GM21528 (cell line): ENCODE measurements around the gene CCDC17.
"Not testable (repeated sequence)": the region's sequence is repeated elsewhere in the genome, so short reads cannot be mapped to it uniquely, and the experiment has no call there.

Experiments used
- ATAC-seq: cut with Tn5 transposase; IDR thresholded peaks from one replicate; pipeline ENCODE4 v1.9.1; 2021; ENCODE audit warnings: mild to moderate bottlenecking, moderate library complexity; ENCODE audit not compliant: unreplicated experiment, low FRiP score

CCDC17 gene

GRCh38 chr1:45622524-45623394 is 1.1 kb downstream of the CCDC17 start:
- no peak for ATAC-seq

- no peak for ATAC-seq
These were observed 1.8 kb downstream of the CCDC17 start for GRCh38 chr1:45621895-45622523.

DNA sequence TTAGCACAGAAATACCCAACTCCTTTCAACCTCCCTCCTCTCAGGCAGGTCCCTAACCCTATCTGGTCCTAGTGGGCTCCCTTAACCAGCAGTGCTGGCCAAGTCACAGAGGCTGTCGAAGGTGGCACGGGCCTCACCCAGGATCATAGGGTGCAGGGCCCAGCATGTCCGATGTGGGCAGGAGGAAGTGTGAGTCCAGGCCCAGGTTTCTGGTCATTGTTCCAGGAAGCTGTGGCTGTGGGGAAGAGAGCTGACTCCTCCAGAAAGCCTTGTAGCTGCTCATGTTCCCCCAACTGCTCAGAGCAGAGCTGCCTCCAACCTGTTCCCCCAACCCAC is 2.4 kb downstream of the CCDC17 start:
- ATAC-seq = no peak

DNA sequence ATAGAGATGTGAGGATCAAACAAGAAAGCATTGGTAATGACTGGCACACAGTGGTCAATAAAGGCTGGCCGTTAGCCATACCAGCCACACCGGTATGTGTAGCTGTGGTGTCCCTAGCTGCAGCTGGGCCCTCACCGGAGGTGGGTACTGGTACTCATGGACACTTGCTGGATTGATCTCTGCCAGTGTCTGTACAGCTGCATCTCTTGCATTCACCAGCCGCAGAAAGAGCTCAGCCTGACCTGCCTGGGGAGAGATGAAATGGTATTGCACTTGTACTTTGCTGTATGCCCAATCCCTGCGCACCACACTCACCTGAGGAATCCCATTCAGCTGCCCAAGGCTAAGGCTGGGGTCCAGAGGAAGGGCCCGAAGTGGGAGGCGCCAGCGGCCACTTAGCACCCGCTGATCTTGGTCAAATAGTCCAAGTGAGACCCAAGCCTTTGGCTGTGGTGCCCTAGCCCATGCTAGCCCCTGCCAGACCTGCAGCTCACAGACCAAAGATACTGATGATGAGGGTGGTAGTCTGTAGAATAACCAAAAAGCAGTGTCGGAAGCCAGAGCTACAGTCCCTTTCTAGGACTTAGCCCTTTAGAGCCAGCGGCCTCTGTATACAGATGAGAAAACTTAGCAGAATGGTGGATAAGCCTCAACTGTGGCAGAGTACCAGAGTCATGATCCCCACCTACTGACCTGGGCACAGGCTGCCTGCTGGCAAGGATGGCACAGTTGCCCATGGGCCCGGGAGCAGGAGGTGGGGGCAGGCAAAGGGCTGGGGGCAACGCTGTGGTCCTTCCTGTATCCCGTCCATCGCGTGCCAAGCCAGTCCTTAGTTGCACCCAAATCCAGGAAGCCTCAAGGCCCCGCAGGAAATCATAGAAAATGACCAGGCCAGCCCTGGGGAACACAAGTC is 3.0 kb downstream of the CCDC17 start:
- ATAC-seq = no peak

GRCh38 chr1:45619149-45619921 is 4.5 kb downstream of the CCDC17 start:
- ATAC-seq = no peak

- no peak for ATAC-seq
These were observed 6.2 kb downstream of the CCDC17 start for GRCh38 chr1:45617618-45618017.

GRCh38 chr1:45615885-45616284 is 8.0 kb downstream of the CCDC17 start:
- no peak for ATAC-seq

DNA sequence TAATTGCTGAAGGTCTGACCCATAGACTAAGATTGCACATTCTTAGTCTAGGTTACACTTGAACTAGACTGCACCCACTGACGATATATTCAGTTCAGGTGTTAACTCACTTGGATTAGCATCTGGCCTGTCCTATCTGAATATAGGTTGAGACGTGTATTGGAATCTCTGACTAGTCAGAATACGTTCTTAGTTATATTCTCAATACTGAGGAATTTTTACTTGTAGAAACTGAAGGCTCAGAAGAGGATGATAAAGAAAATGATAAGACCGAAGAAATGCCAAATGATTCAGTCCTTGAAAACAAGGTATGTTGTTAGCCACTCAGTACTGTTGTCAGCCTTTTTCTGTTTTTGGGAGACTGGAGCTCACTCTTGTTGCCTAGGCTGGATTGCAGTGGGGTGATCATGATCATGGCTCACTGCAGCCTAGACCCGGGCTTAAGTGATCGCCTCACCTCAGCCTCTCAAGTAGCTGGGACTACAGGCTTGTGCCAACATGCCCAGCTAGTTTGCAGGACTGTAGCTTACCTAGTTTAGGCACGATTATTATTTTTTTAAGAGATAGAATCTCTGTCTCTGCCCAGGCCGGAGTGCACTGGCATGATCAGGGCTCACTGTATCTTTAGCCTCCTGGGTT is 10.8 kb downstream of the CCDC17 start:
- ATAC-seq = no peak

DNA sequence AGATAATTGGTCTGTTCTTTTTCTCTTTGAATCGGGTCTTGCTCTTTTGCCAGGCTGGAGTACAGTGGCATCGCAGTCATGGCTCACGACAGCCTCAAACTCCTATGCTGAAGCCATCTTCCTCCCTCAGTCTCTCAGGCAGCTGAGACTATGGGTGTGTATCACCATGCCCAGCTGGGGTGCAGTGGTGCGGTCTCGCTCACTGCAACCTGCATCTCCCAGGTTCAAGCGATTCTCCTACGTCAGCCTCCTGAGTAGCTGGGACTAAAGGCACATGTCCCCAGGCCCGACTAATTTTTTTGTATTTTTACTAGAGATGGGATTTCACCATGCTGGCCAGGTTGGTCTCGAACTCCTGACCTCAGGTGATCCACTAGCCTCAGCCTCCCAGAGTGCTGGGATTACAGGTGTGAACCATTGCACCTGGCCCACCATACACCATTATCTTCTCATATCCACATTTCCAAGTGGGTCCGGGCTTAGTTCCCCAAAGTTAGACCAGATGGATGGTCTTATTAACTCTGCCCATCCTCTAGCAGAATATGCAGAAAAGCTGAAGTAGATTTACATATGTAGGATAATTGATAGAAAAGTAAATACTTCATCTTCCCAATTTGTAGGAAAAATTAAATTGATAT is 13.1 kb downstream of the CCDC17 start:
- no peak for ATAC-seq

GRCh38 chr1:45608175-45609156 is 15.4 kb downstream of the CCDC17 start:
- ATAC-seq = no peak

DNA sequence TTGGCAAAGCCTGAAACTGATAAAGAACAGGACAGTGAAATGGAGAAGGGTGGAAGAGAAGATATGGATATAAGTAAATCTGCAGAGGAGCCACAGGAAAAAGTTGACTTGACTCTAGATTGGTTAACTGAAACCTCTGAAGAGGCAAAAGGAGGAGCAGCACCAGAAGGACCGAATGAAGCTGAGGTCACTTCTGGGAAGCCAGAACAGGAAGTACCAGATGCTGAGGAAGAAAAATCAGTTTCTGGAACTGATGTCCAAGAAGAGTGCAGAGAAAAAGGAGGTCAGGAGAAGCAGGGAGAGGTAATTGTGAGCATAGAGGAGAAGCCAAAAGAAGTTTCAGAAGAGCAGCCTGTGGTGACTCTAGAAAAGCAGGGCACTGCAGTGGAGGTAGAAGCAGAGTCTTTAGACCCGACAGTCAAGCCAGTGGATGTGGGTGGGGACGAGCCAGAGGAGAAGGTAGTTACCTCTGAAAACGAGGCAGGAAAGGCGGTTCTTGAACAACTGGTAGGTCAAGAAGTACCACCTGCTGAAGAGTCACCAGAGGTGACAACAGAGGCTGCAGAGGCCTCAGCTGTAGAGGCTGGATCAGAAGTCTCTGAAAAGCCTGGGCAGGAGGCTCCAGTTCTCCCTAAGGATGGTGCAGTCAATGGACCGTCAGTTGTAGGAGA is 16.3 kb downstream of the CCDC17 start:
- ATAC-seq = no peak

GRCh38 chr1:45604239-45604638 is 19.6 kb downstream of the CCDC17 start:
- ATAC-seq = no peak

- not testable (repeated sequence) for ATAC-seq
These were observed 27.1 kb downstream of the CCDC17 start for GRCh38 chr1:45596765-45597164.

- ATAC-seq = no peak
These were observed 29.4 kb downstream of the CCDC17 start for GRCh38 chr1:45594412-45594811.

- ATAC-seq = no peak
These were observed 34.0 kb downstream of the CCDC17 start for GRCh38 chr1:45589861-45590260.

GRCh38 chr1:45586769-45587168 is 37.1 kb downstream of the CCDC17 start:
- no peak for ATAC-seq

DNA sequence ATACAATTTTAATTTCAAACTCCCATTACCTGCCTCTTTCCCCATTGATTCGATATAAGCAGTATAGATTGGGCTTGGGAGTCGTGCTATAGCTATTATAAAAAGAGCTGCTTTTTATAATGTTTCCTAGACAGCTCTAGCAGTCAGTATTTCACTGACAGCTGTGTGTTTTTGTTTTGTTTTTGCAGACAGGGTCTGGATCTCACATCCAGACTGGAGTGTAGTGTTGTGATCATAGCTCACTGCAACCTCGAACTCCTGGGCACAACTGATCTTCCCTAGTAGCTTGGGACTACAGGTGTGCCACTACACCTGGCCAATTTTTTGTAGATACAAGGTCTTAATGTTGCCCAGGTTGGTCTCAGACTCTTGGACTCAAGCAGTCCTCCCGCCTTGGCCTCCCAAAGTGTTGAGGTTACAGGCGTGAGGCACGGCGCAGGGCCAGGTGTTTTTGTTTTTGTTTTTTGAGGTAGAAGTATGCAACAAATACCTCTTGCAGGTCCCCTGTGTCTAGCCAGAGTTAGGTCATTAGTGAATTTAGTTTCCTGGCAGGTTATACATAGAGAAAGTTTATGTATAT is 38.3 kb downstream of the CCDC17 start:
- ATAC-seq = no peak

DNA sequence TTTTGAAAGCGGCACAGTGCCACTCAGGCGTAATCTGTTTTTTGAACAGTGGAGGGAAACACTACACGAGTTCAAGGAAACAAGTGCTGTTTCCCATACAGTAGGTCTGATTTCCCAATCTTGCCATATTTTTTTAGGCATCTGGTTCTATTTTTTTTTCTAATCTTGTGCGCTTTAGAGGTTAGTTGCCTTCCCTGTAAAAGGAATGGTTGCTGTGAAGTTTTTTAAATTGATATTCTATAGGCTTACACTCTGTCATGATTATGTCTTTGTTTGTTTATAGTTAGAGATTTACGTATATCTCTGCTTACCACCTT is 38.8 kb downstream of the CCDC17 start:
- ATAC-seq = no peak
